H1 (cell line): ENCODE results near the gene SH3PXD2A. TPM values are rescaled to one million over a fixed set of nuclear protein-coding genes. Genes with fewer than 3 reads are reported as not detected.

Experiments
- CTCF ChIA-PET: fragments of 300-600 bp; sonication (Branson Sonifier 250); formaldehyde crosslinking; loops from one replicate; lab custom pipeline; 2021; ENCODE audit not compliant: partially characterized antibody; lab: Charles Lee
- POLR2A ChIA-PET: fragments of 300-600 bp; sonication (Branson Sonifier 250); formaldehyde crosslinking; loops from one replicate; lab custom pipeline; 2021; ENCODE audit warnings: inconsistent platforms; ENCODE audit not compliant: partially characterized antibody; lab: Charles Lee
- DNase-seq, 2 experiments: peaks; one replicate each; pipeline versions ENCODE4 v3.0.0 to v3.0.0-alpha.2; 2010 to 2022; ENCODE audit warnings: low spot score in 2 of 2, low read depth in 1 of 2, mixed read lengths in 1 of 2
- FAIRE-seq: peaks from 2 replicates; lab custom pipeline; 2011; peaks lifted over from hg19 to GRCh38; lab: Jason Lieb, UNC
- H2AFZ ChIP-seq: 2 replicates; pipeline ENCODE4 v1.8.1; 2012; ENCODE audit warnings: low read length, inconsistent platforms
- H2AK5ac ChIP-seq: 2 replicates; pipeline ENCODE4 v1.6.1; 2013; ENCODE audit warnings: low read depth, low read length
- H2BK120ac ChIP-seq: replicated peaks from 2 replicates; pipeline ENCODE3; 2013; ENCODE audit warnings: low read depth, low read length, inconsistent platforms
- H2BK12ac ChIP-seq: 2 replicates; pipeline ENCODE4 v1.6.1; 2013; ENCODE audit warnings: low read depth, low read length
- H2BK15ac ChIP-seq: 2 replicates; pipeline ENCODE4 v1.6.1; 2013; ENCODE audit warnings: low read length
- H2BK20ac ChIP-seq: 2 replicates; pipeline ENCODE4 v1.6.1; 2013; ENCODE audit warnings: low read length
- H2BK5ac ChIP-seq: 2 replicates; pipeline ENCODE4 v1.6.1; 2013; ENCODE audit warnings: low read depth, low read length
- H3K14ac ChIP-seq: 2 replicates; pipeline ENCODE4 v1.6.1; 2013; ENCODE audit warnings: inconsistent platforms; ENCODE audit not compliant: insufficient read length
- H3K18ac ChIP-seq: 2 replicates; pipeline ENCODE4 v1.6.1; 2013; ENCODE audit warnings: low read length; ENCODE audit errors: extremely low read depth
- H3K23ac ChIP-seq: 2 replicates; pipeline ENCODE4 v1.6.1; 2013; ENCODE audit warnings: inconsistent platforms; ENCODE audit not compliant: insufficient read length
- H3K23me2 ChIP-seq: 2 replicates; pipeline ENCODE4 v1.6.1; 2013; ENCODE audit warnings: low read depth, low read length
- H3K27ac ChIP-seq: 2 replicates; pipeline ENCODE4 v1.6.1; 2011; ENCODE audit warnings: low read depth, low read length, inconsistent platforms
- H3K27me3 ChIP-seq, 4 experiments: replicated peaks in 1 of 4; 1 replicate in 1 of 4; 2 replicates in 3 of 4; pipeline versions ENCODE4 v1.6.1 to v1.8.1; 2011 to 2013; ENCODE audit warnings: low read length in 3 of 4, mild to moderate bottlenecking in 3 of 4, inconsistent platforms in 2 of 4, mixed read lengths in 2 of 4, moderate library complexity in 1 of 4; ENCODE audit not compliant: control insufficient read depth in 3 of 4, insufficient read depth in 3 of 4; ENCODE audit errors: extremely low read depth in 1 of 4
- H3K36me3 ChIP-seq, 4 experiments: 2 replicates each; pipeline versions ENCODE4 v1.6.1 to v1.8.1; 2011 to 2013; ENCODE audit warnings: mild to moderate bottlenecking in 4 of 4, low read length in 3 of 4, moderate library complexity in 2 of 4, control low read depth in 1 of 4, inconsistent platforms in 1 of 4; ENCODE audit not compliant: insufficient read depth in 4 of 4, control insufficient read depth in 2 of 4
- H3K4ac ChIP-seq: replicated peaks from 2 replicates; pipeline ENCODE3; 2013; ENCODE audit warnings: low read length, low read depth, mixed read lengths, inconsistent platforms; ENCODE audit not compliant: insufficient read length
- H3K4me1 ChIP-seq, 4 experiments: replicated peaks in 1 of 4; 1 replicate in 1 of 4; 2 replicates in 3 of 4; pipeline versions ENCODE4 v1.6.1 to v1.8.1; 2011 to 2013; ENCODE audit warnings: low read length in 3 of 4, inconsistent platforms in 2 of 4, mixed read lengths in 1 of 4; ENCODE audit not compliant: insufficient read depth in 4 of 4, control insufficient read depth in 3 of 4
- H3K4me2 ChIP-seq, 2 experiments: 2 replicates each; pipeline versions ENCODE4 v1.6.1 to v1.8.1; 2011 to 2013; ENCODE audit warnings: low read depth in 2 of 2, low read length in 2 of 2, control low read depth in 1 of 2, inconsistent platforms in 1 of 2, mild to moderate bottlenecking in 1 of 2; ENCODE audit not compliant: insufficient read depth in 1 of 2
- H3K4me3 ChIP-seq, 4 experiments: fragments of 200-600, 300-600 bp in 1 of 4; sonication (generic), shearing (Covaris generic), sonication (Bioruptor Twin) in 1 of 4; 2 replicates each; pipeline versions ENCODE4 v1.5.1 to v1.8.1; 2011 to 2016; ENCODE audit warnings: low read length in 4 of 4, low read depth in 3 of 4, control low read depth in 2 of 4, inconsistent platforms in 2 of 4, mild to moderate bottlenecking in 2 of 4, mixed read lengths in 1 of 4, moderate library complexity in 1 of 4; ENCODE audit not compliant: insufficient read depth in 2 of 4; ENCODE audit errors: extremely low read depth in 1 of 4
- H3K56ac ChIP-seq: replicated peaks from 2 replicates; pipeline ENCODE3; 2013; ENCODE audit warnings: low read depth, mild to moderate bottlenecking, mixed read lengths, low read length, inconsistent platforms; ENCODE audit not compliant: insufficient read length
- H3K79me1 ChIP-seq: 2 replicates; pipeline ENCODE4 v1.6.1; 2013; ENCODE audit warnings: low read depth, low read length, control low read depth
- H3K79me2 ChIP-seq, 2 experiments: 2 replicates each; pipeline versions ENCODE4 v1.6.1 to v1.8.1; 2012 to 2013; ENCODE audit warnings: low read length in 2 of 2, mild to moderate bottlenecking in 2 of 2, inconsistent platforms in 1 of 2; ENCODE audit not compliant: insufficient read depth in 2 of 2, control insufficient read depth in 1 of 2
- H3K9ac ChIP-seq, 4 experiments: replicated peaks in 1 of 4; 1 replicate in 1 of 4; 2 replicates in 3 of 4; pipeline versions ENCODE4 v1.6.1 to v1.8.1; 2011 to 2013; ENCODE audit warnings: low read depth in 3 of 4, low read length in 3 of 4, control low read depth in 2 of 4, mild to moderate bottlenecking in 2 of 4, moderate library complexity in 2 of 4, inconsistent platforms in 1 of 4; ENCODE audit errors: extremely low read depth in 1 of 4
- H3K9me3 ChIP-seq, 2 experiments: 2 replicates each; pipeline versions ENCODE4 v1.6.1 to v1.8.1; 2012 to 2013; ENCODE audit warnings: mild to moderate bottlenecking in 2 of 2, moderate library complexity in 2 of 2, control low read depth in 1 of 2, inconsistent platforms in 1 of 2, low read depth in 1 of 2, low read length in 1 of 2, mixed read lengths in 1 of 2; ENCODE audit not compliant: insufficient read depth in 2 of 2
- H4K20me1 ChIP-seq, 2 experiments: replicated peaks in 1 of 2; 2 replicates each; pipeline versions ENCODE3 to v1.8.1; 2011 to 2013; ENCODE audit warnings: inconsistent platforms in 2 of 2, low read length in 2 of 2, mild to moderate bottlenecking in 1 of 2; ENCODE audit not compliant: insufficient read depth in 2 of 2, control insufficient read depth in 1 of 2
- H4K5ac ChIP-seq: 2 replicates; pipeline ENCODE4 v1.6.1; 2013; ENCODE audit warnings: low read length, low read depth, mixed read lengths, inconsistent platforms; ENCODE audit not compliant: insufficient read length
- H4K8ac ChIP-seq: 2 replicates; pipeline ENCODE4 v1.8.0; 2013; ENCODE audit warnings: mild to moderate bottlenecking, moderate library complexity, low read length, inconsistent platforms; ENCODE audit not compliant: insufficient read depth; ENCODE audit errors: extremely low read depth
- H4K91ac ChIP-seq: replicated peaks from 2 replicates; pipeline ENCODE3; 2013; ENCODE audit warnings: low read length, mixed read lengths, inconsistent platforms; ENCODE audit not compliant: insufficient read length
- BCL11A ChIP-seq, 2 experiments: IDR thresholded peaks; one replicate each; pipeline ENCODE4 v1.6.1; 2011; ENCODE audit warnings: low read depth in 2 of 2, low read length in 2 of 2, mild to moderate bottlenecking in 2 of 2
- CBX8 ChIP-seq: fragments of 300-800, 300-1000 bp; sonication (generic); IDR thresholded peaks from 2 replicates; pipeline ENCODE4 v1.7.1; 2016; ENCODE audit warnings: low read depth, low read length, borderline replicate concordance
- RAD21 ChIP-seq, 2 experiments: IDR thresholded peaks in 1 of 2; conservative IDR thresholded peaks in 1 of 2; 2 replicates each; pipeline ENCODE4 v1.6.1; 2011; ENCODE audit warnings: low read depth in 2 of 2, low read length in 2 of 2, improper control_type of control experiment in 1 of 2, inconsistent platforms in 1 of 2, mild to moderate bottlenecking in 1 of 2, moderate library complexity in 1 of 2
- SAP30 ChIP-seq: fragments of 300-600 bp; sonication (generic); IDR thresholded peaks from 2 replicates; pipeline ENCODE4 v1.7.1; 2012; ENCODE audit warnings: low read length, moderate library complexity, mild to moderate bottlenecking, inconsistent platforms; ENCODE audit not compliant: insufficient read depth, insufficient replicate concordance
- WGBS, 2 experiments: shearing (Covaris generic) in 1 of 2; methylation state at CpG; one replicate each; pipeline versions ENCODE4 v1.1.6 to v1.1.7; 2013 to 2015; ENCODE audit warnings: low lambda C conversion rate in 2 of 2, mixed read lengths in 2 of 2, inconsistent platforms in 1 of 2, low coverage in 1 of 2, missing lambda C conversion rate in 1 of 2; ENCODE audit not compliant: insufficient replicate concordance in 2 of 2, insufficient coverage in 1 of 2, insufficient read length in 1 of 2; ENCODE audit errors: extremely low coverage in 1 of 2, missing lambda C conversion rate in 1 of 2; 5-methylcytosine and 5-hydroxymethylcytosine counted together
- polyA plus RNA-seq, 7 experiments: library from polyadenylated mRNA; depleted of rRNA in 3 of 7; stranded (reverse) in 5 of 7; unstranded in 2 of 7; fragments of >200 nt in 5 of 7; fragments of 200-250 nt in 2 of 7; gene quantifications; 1 replicate in 5 of 7; 2 replicates in 1 of 7; 4 replicates in 1 of 7; pipeline versions ENCODE4 v1.2.1 to v1.2.3, GENCODE V29; 2011 to 2013; ENCODE audit warnings: missing spikeins in 2 of 7, mixed read lengths in 2 of 7
- total RNA-seq: library from RNA; stranded (reverse); fragmentation: NEBNext Ultra II Directional; extraction: Animal tissue kit (Norgen Biotek cat#: 25700); gene quantifications from 2 replicates; pipeline ENCODE4 v1.2.1, GENCODE V29; 2021

SH3PXD2A gene
- total and polyA plus RNA-seq, 2 of the 8 experiments (the other 6 are each of a cell fraction or from before 2014, with no cell fraction given), result 5.4 to 16.3 TPM

- Histone ChIP-seq H4K91ac (no peak overlapping the region), H3K18ac (no peak overlapping the region), H3K9me3 (no peaks in the 10 kb centered on the region), H3K27me3 (no peaks in the 10 kb centered on the region), H4K8ac (no peak overlapping the region), H2AFZ (no peak overlapping the region), H3K79me1 (no peaks in the 10 kb centered on the region), H3K27ac (no peak overlapping the region), H2BK15ac (no peak overlapping the region), H3K56ac (no peak overlapping the region), H3K4ac (no peak overlapping the region), H3K4me2 (no peak overlapping the region), H3K36me3 (no peaks in the 10 kb centered on the region), H2BK12ac (no peak overlapping the region), H3K23me2 (no peaks in the 10 kb centered on the region), H3K9ac (no peak overlapping the region), H2BK20ac (no peak overlapping the region), H3K23ac (no peak overlapping the region), H2BK5ac (no peak overlapping the region), H2BK120ac (no peak overlapping the region), H4K5ac (no peak overlapping the region), H4K20me1 (peaks cover 0 to 2% of the 10 kb centered on the region in 2 experiments), H3K4me1 (no peaks in the 10 kb centered on the region), H2AK5ac (no peak overlapping the region), H3K14ac (no peak overlapping the region), H3K4me3 (no peak overlapping the region), H3K79me2 (no peaks in the 10 kb centered on the region)
- 90% methylated on average over 4 of the region's 4 CpGs; no CpG with 5 or more reads in 1 of the 2 experiments for WGBS, 2 experiments
- no peak for TF ChIP-seq RAD21 (IDR thresholded peaks at IDR 0.05 in 1 of 2, conservative IDR thresholded peaks at IDR 0.05 in 1 of 2; ENCODE audit: low read depth in 2 of 2, low read length in 2 of 2)
- no peak for TF ChIP-seq SAP30
- TF ChIP-seq CBX8, result no peak
- no peak for TF ChIP-seq BCL11A (IDR thresholded peaks at IDR 0.05; ENCODE audit: low read depth in 2 of 2, low read length in 2 of 2)
- CTCF ChIA-PET, result interaction anchor here (0.6 to 13.5 kb wide), 28 partner anchors 7 to 491 kb away, joined by 3 to 199 read pairs (median 10); partner anchors contain the start of gene SH3PXD2A
- POLR2A ChIA-PET, result no interaction called here
- FAIRE-seq (no peak), DNase-seq (no peak)
Observed at GRCh38 chr10:103710490-103710889, 144.9 kb downstream of the SH3PXD2A start.
